GM18499 (cell line): ENCODE data around the gene IL33.

Source experiments
- ATAC-seq: cut with Tn5 transposase; IDR thresholded peaks from one replicate; pipeline ENCODE4 v1.9.1; 2021; ENCODE audit warnings: moderate number of reproducible peaks; ENCODE audit not compliant: insufficient read depth, unreplicated experiment

IL33 gene

GRCh38 chr9:6272229-6272598, 56.6 kb downstream of the IL33 start:
- ATAC-seq: no peak

- ATAC-seq: no peak
These were observed 61.8 kb downstream of the IL33 start for GRCh38 chr9:6277417-6277816.

GRCh38 chr9:6301858-6302257, 86.3 kb downstream of the IL33 start:
- ATAC-seq: no peak

GRCh38 chr9:6302417-6302816, 86.8 kb downstream of the IL33 start:
- ATAC-seq: no peak

- ATAC-seq: no peak
These were observed 88.6 kb downstream of the IL33 start for GRCh38 chr9:6304232-6304631.

- ATAC-seq: no peak
These were observed 90.5 kb downstream of the IL33 start for GRCh38 chr9:6305954-6306563.
